Measurements from ENCODE around the gene PPIP5K2. TPM values are rescaled to one million over a fixed set of nuclear protein-coding genes. Genes with fewer than 3 reads are reported as not detected.

PPIP5K2 gene
- total RNA-seq = 26.8 and 46.8 TPM in 2 replicates

GRCh38 chr5:103119765-103120606 is at the start of gene PPIP5K2, which contains the start of gene GIN1:
TSS of gene PPIP5K2 (plus strand) at chr5:103120301. CDS start at chr5:103129590, 9,289 bp downstream.
TSS of gene GIN1 (minus strand) at chr5:103120138. CDS start at chr5:103108707, 11,431 bp downstream.

GRCh38 chr5:103258368-103258956 is 138.4 kb downstream of the PPIP5K2 start, which contains the start of gene MACIR:
TSS of gene MACIR (plus strand) at chr5:103258763. CDS start at chr5:103275920, 17,157 bp downstream.

Other genes with a start within 250 kb of the PPIP5K2 start
- gene GIN1, start 163 bp upstream of the PPIP5K2 start, total RNA-seq = 5.5 and 7.8 TPM in 2 replicates
- gene MACIR, start 138.5 kb downstream of the PPIP5K2 start, total RNA-seq = 16.0 and 16.7 TPM in 2 replicates